RPMI8226 (cell line): ENCODE results near the gene SPON1.
"Not testable (repeated sequence)": the region's sequence is repeated elsewhere in the genome, so short reads cannot be mapped to it uniquely, and the experiment has no call there.

Source experiments
- DNase-seq: peaks from one replicate; pipeline ENCODE4 v3.0.0-alpha.2; 2015

Gene SPON1

DNA sequence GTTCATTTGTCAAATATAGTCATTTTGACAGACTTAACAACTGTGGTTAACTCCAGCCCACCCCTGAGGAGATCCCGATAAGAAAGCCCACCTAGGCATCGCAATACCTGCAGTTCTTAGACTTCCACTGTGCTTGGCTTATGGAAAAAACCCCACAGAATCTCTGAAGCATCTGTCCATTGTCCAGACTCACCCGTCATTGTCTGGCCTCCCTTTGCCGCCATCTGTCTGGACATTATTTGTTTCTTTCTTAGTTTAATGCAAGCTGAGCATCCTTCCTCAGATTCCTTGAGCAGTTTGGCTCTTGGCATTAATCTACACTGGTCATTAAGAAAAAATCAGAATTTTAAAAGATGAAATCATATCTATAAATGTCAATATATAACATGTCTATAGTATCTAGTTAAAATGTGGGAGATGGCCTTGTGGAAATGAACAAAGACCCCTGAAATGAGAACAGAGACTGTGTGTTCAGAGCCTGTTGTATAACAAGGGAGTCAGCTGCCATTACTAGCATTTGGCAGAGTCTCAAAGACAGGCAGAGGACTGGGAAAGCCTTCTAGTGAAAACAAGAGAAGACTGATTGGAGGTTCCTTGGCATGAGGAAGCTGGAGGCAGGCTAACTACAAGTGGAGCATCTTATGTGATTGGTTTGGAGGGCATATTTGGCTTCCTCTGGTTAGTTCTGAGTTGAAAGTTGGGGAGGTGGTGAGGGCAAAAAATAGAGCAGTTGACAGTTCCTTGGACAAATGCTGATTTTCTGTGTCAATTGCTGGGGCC lies 80.4 kb downstream of the SPON1 start:
- DNase-seq = no peak

DNA sequence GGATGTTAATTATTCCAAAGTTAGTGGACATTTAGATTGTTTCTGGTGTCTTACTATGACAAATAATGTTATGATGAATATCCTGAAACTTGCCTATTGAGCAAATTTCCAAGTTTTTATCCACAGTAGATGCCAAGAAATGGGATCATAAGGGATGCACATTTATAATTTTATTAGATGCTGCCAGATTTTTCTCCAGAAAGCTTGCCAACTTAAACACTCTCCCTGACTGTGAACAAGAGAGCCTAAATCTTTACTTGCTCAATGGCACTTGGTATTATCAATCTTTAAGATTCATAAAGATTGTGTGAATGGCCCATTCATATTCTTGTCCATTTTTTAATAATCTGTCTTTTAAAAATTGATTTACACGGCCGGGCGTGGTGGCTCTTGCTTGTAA lies 82.4 kb downstream of the SPON1 start:
- DNase-seq = no peak

DNA sequence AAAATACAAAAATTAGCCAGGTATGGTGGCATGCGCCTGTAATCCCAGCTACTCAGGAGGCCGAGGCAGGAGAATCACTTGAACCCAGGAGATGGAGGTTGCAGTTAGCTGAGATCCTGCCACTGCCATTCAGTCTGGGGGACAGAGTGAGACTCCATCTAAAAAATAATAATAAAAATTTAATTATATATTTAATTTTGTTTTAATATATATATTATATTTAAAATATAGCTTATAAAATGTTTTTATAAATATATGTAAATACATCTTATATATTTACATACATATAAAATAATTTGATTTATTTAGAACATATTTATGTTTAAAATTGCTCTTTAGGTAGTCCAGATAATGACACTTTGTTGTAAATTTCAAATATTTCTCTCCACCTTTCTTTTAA lies 82.9 kb downstream of the SPON1 start:
- no peak for DNase-seq

DNA sequence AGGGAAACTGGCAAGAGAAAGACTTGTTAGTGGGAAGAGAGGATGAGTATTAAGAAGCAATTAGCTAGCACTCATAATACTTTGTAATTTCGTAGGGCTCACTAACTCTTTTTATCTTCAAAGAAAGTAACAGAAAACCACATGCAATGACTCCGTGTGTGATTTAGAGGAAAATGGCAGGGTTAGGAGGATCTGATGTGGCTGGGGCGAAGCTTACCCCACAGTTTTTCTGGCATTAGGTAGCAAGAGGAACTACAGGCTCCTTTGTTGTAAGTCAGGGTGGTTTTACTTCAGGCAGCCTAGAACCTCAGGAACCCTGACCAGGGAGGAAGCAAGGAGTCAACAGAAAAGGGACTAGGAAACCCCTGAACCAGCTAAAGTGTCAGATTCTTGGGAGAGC lies 89.7 kb downstream of the SPON1 start:
- DNase-seq = no peak

DNA sequence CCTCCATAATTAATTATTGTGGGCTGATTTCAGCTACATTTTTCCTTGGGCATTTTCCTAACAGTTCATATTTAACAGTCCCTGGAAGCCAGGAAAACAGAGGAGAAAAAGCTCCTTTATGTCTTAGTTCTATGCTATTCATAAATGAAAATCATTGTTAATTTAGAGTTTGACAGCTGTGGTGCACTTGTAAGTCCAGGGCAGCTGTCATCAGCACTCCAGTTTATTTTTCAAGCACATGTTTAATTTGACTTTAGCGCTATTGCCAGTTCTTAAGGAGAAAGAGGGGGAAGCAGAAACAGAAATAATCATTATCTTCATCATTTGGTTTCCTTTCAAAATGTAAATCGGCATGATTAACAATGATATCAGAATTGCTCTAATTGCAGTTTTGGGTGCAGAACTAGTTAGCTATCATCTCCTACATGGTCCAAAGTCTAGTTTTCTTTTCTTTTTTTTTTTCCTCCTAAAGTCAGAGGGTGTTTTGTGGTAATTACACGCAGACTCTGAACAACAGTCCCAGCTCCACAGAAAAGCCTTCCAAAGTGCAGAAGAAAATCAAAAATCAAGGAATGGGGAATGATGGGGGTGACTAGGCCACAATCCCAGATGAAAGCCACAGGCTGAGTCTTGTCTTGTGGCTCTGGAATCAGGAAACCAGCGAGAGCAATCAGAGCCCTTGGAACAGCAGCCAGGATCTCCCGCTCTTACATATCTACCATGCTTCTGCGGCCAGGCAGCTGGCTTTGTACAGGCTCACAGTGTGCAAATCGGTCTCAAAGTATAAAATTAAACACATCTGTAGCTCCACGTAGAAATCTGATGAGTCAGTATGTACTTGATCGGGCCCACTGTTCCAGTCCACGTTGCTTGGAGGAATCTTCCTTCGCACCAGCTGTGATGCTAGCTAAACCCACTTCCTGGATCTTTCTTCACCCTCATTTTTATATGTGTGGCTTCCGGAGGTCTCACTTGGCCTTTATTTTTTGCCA lies 91.9 kb downstream of the SPON1 start:
- no peak for DNase-seq

DNA sequence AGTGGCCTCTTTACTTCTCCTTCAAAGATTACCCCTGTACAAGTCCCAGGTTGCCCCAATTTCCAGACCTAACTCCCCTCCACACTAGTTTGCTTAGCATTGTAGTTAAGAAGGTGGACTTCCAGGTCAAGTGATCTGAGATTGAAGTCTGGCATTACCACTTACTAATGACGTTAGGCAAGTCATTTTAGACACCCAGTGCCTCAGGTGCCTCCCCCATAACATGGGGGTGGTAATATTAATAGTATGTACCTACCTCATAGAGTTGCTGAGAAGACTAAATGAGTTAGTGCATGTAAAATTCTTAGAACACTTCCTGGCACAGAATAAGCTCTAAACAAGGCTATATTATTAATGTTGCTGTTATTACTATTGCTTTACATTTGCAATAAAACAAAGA lies 93.4 kb downstream of the SPON1 start:
- no peak for DNase-seq

DNA sequence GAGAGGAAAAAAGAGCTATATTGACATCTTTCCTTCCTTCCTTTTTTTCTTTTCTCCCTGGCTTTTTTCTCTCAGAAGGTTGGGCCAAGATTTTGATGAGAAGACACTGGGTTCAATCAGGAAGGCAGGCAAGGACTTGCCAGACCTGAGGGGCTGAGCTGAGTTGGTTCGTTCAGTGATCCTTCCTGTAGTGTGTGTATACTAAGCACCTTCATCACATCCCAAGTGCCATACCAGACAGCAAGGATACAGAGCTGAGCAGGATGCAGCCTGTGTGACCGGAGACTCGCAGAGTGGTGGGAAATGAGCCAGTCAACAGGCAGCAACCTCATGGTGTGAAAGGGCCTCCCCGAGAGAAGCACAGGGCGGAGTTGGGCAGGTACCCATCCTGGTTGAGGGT lies 95.5 kb downstream of the SPON1 start:
- DNase-seq = no peak

DNA sequence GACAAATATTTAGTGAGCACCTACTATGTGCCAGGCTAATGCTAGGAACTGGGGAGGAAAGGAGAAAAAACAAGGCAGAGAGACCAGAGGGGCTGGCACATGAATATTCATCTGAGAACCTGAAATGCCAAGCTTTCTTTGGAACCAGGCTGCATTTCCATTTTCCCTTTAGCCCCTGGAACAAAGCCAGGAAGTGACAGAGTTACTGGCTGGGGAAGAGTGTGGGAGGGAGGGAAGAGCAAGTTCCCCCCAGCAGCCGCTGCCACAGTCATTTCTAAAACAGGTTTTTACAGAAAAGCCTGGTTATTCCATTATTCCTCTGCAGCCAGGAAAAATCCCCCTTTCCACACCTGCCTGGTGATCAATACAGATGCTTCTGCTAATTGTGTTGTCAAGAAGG lies 97.0 kb downstream of the SPON1 start:
- DNase-seq = no peak

DNA sequence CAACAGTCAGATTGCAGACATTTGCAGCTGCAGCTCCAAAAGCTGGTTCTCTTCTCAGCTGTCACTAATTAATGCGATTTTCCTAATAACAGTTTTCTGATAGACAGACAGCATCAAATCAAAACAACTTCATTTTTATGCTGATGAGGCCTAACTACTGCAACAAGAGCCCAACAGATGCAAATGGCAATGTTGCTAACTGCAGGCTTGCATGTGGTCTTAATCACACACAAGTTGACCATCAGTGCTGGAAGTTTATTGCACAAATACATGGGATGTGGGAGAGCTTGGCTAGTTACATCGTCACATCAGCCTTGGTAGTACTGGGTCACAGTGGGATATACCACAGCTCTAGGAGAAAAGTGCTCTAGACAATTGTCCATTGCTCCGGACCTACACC lies 99.2 kb downstream of the SPON1 start:
- no peak for DNase-seq

DNA sequence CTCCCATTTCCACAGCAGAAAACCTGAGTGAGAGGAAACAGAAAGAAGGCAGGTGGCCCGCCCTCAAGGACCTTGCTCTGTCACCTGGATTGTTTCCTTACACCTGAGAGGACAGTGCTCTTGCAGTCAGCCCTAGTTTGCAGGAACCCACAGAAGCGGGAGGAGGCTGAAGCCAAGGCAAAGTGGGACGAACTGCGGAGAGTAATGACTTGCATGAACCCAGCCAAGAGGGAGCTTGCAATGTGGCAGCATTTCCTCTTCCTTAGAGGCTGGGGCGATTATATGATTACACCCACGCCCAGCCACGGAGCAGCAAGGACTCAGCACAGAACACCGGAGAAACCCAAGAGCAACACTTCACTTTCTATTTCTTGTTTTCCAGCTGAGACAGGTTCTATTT lies 102.6 kb downstream of the SPON1 start:
- DNase-seq = no peak

DNA sequence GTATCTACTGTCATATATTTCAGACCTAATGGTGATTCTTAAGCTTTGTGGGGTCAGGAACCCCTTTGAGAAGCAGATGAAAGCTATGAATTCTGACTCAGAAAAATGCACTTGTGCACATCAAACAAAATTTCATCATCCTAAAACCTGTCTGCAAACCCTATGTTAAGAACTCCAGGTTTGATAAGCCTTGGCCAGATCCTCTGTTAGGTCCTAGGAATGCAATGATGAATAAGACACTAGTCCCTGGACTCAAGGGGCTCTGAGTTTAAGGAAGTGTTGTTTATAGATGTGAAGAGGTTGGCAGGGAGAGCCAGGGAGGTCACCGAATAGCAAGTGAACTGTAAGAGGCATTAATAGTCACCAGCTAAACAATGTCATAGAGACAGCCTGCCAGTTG lies 103.2 kb downstream of the SPON1 start:
- DNase-seq = no peak

DNA sequence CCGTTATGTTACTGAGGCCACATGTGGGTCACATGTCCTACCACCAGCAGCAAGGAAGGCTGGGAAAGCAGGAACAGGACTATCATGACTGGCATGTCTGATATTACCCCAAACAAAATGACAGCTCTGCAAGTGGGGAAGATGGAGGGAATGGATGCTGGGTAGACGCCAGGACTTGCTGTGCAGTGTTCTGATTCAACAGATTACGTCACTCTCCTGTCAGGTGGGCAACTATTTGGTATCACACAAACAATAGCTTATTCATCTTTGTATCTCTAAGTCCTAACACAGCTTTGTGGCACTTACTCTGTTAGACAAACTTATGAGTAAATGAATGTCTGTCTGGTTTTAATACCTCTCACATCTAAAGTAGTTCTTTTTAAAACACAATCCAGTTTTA lies 105.2 kb downstream of the SPON1 start:
- no peak for DNase-seq

DNA sequence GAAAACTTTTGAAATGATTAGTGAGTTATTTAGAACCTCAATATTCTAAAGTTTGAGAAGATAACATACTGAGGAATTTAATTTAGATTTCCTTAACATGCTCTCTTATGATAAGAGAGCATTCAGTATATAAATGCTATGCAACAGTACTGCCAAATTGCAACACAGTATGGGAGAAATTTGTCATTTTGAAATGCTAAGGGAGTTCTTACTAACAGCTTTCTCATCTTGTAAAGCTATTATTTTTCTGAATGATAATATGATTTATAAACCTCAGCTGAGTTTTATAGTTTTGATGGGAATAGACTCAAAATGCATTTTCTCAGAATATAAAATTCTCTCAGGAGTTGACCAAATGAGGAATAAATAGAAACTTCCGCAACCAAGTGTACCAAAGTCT lies 108.4 kb downstream of the SPON1 start:
- DNase-seq = no peak

DNA sequence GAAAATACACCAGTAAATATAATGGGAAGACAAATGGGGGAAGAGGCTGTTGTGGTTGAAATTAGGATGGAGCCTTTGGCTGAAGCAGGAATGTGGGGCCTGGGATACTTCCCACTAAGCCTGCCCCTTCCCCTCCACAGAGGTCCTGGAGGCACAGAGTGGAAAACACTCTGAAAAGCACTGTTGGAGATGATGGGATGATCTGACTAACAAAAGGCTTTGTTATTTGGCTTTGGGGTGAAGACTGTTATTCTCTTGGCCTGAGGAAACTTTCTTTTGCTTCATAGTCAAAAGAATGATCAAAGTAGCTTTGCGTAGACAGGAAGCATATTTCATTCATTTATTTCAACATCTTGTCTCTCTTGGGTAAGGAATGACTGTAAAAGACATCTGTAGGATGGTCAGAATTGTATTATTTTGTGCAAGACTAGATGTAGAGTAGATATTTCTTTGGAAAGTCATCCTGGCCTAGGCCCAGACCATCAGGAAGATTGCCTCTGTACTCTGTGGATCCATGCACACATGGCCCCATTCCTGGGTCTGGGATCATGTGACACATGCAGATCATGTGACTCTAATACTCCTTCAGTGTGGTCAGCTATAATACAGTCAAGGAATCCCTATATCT lies 111.4 kb downstream of the SPON1 start:
- no peak for DNase-seq

DNA sequence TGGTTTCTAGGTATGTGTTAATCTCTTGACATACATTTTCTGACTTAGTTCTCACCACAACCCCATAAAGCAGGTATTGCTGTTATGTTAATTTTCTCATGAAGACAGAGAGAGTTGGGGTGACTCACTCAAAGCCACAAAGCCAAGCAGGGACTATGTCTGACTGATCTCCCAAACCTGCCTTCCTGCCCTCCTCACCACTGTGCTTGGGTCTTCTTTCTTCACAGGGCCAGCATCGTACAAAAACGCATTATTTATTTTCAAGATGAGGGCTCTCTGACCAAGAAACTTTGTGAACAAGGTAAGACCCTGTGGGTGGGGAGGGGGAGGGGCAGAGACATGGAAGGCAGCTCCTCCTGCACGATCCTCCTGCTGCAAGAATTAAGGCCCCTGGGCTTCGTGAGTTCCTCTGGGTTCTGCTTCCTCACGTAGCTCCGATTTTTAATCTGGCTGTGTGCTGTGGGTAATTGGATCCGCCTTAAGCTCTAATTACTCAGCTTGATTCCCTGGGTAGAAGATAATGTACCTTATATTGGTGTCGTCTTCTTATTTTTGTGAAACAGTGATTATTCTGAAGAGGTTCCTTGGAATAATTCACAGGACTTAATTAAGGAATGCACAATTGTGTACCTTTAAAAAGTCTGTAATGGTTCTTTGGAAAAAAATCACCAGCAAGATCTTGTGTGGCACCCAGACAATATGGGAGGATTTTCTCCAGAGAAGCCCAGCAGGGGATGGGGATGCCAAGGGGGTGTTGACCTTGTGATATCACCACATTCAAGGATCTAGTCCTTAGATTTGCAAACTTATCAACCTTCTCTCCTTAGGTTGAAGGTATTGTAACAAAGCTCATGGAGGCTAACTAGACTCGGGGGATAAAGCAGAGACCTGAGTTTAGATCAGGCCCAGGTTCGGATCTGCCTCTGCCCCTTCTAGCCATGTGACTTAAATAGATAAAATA lies 112.9 kb downstream of the SPON1 start:
- DNase-seq = no peak

DNA sequence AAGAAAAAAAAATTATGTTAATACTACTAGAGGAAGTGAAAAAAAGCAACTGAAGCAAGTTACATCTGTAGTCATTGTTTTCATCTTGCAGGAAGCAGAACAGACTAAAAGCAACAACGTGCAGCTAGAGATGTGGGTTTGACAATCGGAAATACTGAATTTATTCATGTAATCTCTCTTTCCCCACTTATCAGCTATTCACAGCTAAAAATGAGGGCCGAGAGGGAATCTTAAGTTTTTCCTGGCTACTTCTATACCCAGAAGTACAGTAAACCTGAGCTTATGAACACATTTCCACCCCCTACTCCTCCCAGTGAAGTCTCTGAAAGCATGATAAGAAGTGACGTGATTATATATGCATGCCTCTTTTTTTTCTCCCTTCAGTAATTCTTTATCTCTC lies 116.5 kb downstream of the SPON1 start:
- no peak for DNase-seq

DNA sequence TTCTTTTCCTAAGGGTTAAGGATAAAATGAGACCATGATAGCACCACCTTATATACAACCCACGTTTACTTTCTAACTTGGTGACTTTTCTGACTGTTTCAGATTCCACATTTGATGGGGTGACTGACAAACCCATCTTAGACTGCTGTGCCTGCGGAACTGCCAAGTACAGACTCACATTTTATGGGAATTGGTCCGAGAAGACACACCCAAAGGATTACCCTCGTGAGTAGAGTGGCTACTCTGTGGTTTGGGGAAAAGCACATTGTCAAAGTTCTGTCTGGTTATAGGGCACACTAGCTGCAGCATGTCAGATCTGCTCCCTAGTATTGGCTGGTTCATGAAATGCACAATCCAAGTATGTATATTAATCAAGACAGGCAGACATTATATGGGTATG lies 117.3 kb downstream of the SPON1 start:
- no peak for DNase-seq

DNA sequence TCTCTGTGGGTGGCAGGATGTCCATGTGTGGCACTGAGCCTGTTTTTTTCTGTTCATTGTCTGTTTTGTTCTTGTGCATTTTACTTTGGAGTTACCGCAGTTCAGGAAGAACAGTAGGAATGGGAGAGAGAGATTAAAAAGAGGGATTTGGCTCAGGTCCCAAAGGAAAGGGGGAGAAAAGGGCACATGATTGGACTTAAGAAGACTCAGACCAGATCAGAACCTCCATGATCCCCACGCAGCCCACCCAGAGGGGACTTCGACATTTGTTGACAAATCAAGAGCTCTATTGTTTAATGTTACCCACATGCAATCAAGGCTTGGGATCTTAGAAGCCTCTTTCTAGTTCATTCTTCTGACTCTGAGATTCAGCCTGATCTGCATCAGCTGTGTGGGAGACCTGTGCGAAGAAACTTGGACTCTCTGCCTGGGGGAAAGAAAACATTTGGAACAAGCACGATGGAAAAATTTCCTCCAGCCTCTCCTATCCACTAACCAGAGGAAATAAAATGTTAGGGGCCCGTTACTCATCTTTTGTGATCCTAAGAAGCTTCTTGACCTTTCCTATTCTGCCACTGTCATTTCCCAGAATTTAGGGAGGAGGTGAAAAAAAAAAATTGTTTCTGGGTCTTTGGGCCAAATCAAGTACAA lies 119.2 kb downstream of the SPON1 start:
- no peak for DNase-seq

DNA sequence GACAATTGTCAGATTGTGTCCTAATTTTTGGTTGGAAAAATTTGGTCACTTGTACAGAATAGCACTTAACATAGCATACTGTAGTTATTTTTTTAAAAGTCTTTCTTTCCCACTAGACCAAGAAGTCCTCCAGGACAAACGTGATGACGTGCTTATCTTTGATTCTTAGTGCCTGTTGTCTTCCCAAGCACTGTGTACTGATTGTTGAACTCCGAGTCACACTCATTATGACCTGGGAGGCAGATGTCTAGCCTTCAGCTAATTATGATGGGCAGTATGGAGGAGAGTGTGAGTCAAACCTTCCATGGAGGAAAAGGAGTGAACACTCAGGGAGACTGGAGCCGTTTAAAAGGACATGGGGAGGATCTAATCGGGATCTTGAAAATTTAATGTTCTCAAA lies 119.8 kb downstream of the SPON1 start:
- no peak for DNase-seq

DNA sequence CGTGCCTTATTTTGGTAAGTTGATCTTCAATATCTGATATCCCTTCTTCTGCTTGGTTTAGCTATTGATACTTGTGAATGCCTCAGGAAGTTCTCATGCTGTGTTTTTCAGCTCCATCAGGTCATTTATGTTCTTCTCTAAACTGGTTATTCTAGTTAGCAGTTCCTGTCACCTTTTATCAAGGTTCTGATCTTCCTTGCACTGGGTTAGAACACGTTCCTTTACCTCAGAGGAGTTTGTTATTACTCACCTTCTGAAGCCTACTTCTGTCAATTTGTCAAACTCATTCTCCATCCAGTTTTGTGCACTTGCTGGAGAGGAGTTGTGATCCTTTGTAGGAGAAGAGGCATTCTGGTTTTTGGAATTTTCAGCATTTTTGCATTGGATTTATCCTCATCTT lies 126.3 kb downstream of the SPON1 start:
- DNase-seq = not testable (repeated sequence)

DNA sequence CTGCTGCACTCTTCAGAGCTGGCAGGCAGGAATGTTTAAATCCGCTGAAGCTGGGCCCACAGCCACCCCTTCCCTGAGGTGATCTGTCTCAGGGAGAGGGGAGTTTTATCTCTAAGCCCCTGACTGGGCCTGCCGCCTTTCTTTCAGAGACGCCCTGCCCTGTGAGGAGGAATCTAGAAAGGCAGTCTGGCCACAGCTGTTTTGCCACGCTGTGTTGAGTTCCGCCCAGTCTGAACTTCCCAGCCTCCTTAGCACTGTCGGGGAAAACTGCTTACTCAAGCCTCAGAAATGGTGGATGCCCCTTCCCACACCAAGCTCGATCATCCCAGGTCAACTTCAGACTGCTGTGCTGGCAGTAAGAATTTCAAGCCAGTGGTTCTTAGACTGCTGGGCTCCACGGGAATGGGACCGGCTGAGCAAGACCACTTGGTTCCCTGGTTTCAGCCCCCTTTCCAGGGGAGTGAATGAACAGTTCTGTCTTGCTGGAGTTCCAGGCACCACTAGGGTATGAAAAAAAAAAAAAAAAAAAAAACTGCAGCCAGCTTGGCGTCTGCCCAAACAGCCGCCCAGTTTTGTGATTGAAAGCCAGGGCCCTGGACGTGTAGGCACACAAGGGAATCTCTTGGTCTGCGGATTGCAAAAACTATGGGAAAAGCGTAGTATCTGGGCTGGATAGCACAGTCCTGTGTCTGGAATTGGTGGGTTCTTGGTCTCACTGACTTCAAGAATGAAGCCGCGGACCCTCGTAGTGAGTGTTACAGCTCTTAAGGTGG lies 127.4 kb downstream of the SPON1 start:
- DNase-seq = no peak
